ENCODE data around the gene DNAH10.

Gene DNAH10

DNA sequence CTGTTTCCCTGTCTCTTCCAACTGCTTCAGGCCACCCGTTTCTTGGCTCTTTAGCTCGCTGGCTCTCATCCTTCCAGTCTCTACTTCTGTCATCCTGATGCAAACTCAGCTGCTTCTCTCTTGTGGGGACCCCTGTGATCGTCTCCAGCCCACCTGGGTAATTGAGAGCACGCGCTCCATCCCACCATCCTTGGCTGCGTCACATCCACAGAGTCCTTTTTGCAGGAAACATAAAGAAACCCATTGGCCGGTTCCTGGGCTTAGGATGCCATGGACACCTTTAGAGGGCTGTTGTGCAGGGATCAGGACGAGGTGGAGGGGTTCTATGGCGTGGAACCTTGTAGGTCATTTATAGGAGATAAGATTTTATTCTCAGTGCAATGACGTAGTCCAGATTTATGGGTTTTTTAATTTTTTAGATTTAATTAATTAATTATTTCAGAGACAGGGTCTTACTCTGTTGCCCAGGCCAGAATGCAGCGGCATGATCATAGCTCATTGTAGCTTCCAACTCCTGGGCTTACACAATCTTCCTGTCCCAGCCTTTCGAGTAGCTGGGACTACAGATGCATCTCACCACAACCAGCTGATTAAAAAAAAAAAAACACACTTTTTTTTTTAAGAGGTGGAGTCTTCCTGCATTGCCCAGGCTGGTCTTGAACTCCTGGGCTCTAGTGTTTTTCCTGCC, 127.9 kb downstream of the DNAH10 start:
- DNase-seq: no peak

DNA sequence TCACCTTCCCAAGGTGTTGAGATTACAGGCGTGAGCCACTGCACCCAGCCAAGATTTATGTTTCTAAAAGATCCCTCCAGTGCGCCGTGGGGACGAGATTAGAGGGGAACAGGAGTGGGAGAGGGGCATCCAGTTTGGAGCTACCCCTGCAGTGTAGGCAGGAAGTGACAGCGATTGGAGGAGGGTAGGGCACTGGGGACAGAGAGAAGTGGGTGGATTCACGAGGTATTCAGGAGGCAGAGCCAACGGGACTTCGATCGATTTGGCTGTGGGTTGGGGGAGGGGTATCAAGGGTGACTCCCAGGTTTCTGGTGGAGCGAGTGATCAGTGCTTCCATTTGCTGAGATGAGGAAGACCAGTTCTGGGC, 128.4 kb downstream of the DNAH10 start:
- DNase-seq: no peak

DNA sequence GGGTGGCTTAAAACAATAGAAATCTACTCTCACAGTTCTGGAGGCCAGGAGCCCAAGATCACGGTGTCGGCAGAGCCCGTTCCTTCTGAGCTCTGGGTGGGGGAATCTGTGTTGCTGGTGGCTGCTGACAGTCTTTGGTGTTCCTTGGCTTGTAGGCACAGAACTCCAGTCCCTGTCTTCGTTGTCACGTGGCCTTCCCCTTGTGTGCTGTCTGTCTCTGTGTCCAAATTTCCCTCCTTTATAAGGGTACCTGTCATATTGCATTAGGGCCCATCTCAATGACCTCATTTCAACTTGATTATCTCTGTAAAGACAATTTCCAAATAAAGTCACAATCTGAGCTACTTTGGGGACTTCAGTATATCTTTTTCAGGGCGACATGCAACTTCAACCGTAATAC, 128.9 kb downstream of the DNAH10 start:
- DNase-seq: no peak

DNA sequence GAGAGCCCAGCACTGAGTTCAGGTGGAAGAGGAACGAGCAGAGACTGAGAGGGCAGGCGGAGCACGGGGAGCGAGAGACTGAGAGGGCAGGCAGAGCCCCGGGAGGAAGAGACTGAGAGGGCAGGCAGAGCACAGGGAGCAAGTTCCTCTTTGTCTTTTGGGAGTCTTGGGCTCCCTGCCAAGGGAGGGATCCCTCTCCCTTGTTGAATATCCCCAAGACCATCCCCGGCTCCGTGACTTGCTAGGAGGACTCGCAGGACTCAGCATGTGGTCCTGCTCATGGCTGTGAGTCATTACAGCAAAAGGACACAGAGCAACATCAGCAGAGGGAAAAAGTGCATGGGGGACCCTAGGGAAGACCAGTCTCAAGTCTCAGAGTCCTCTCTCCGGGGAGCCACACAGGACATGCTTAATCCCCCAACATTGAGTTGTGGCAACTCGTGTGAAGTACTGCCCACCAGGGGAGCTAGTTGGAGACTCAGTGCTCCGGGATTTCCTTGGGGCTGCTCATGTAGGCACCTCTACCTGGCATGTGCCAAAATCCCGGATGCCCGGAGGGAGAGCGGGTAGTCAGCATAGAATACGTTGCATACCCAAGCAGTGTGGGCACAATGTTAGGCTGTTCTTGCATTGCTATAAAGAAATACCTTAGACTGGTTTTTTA, 129.5 kb downstream of the DNAH10 start:
- DNase-seq: no peak

DNA sequence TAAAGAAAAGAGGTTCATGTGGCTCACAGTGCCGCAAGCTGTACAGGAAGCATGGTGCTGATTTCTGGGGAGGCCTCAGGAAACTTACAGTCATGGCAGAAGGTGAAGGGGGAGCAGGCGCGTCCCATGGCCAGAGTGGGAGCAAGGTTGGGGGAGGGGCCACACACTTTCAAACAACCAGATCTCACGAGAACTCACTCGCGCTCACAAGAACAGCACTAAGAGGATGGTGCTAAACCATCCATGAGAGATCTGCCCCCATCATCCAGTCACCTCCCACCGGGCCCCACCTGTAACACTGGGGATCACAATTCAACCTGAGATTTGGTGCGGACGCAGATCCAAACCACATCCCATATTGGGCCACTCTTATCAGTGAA, 130.1 kb downstream of the DNAH10 start:
- no peak for DNase-seq

DNA sequence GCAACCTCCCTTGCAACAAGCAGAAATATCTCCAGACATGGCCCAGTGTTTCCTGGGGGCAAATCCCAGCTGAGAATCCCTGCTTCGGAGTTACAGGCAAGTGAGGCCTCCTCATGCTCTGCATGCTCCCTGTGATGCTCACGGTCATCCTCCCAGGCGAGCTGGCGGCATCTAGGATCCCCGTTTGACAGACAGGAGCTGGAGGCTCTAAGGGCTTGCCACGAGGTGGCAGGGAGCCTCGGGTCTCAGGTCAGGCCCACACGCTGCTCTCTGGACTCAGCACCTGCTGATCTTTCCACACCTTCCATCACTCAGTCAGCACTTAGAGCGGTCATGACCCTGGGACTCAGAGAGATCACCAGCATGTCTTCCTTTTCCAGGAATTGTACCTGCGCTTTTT, 130.8 kb downstream of the DNAH10 start:
- no peak for DNase-seq

DNA sequence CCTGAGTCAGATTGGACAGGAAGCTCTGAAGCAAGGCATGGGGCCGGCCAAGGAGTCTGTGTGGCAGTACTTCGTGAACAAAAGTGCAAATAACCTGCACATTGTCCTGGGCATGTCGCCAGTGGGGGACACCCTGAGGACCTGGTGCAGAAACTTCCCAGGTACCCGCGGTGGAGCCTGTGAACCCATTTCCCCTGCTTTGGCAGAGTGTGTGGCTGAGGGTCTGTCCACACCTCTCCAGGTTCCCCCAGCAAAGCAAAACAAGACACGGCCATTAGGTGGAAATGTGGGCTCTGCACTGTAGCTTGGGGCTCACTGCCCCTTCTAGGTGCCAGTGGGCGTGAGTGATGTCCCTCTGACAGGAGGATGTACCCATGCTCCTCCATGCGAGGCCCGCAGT, 131.2 kb downstream of the DNAH10 start:
- DNase-seq: no peak

DNA sequence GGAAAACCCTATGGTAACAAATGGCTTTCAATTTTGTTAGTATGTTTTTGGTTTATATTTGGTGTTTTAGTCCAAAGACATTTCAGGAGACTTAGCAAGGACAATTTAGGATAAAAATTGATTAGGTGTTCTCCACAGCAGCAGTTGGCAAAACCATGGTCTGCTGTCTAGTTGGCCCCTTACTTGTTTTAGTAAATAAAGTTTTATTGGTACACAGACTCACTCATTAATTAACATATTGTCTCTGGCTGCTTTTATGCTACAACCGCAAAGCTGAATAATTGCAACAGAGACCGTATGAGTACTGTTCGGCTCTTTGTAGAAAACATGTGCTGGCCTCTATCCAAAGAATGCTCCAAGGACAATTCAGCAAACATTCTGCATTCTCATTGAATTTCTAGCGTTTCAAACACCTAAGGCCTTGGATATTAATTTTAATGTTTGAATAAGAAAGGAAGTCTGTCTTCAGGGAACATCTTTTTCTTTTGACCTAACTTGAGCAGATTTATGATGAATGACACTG, 132.8 kb downstream of the DNAH10 start:
- no peak for DNase-seq

DNA sequence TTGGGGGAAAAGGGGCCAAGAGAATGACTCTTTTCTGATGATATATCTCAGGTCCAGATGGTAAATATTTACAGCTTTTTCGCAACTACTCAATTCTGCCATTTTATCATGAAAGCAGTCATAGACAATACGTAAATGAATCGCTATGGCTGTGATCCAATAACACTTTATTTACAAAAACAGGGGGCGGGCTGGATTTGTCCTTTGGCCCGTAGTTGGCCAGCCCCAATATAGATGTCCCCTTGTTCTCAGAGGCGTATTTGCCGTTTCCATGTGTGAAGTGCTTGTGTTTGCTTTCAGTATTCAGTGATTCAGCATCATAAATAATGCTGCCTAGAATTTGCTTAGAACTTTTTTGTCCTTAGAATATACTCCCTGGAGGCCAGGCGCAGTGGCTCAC, 133.3 kb downstream of the DNAH10 start:
- DNase-seq: no peak

DNA sequence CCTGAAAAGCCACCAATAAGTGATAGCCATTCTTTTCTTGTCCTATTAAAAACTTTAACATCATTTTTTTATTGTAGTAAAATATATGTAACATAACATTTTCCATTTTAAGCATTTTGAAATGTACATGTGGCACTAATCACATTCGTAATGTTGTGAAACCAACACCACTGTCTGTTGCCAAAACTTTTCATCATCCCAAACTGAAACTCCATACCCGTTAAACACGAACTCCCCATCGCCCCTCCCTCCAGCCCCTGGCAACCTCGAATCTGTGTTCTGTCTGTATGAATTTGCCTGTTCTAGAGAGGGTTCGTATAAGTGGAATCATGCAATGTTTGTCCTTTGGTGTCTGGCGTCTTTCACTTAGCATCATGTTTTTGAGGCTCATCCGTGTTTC, 134.7 kb downstream of the DNAH10 start:
- peak; percentile 32 for DNase-seq

DNA sequence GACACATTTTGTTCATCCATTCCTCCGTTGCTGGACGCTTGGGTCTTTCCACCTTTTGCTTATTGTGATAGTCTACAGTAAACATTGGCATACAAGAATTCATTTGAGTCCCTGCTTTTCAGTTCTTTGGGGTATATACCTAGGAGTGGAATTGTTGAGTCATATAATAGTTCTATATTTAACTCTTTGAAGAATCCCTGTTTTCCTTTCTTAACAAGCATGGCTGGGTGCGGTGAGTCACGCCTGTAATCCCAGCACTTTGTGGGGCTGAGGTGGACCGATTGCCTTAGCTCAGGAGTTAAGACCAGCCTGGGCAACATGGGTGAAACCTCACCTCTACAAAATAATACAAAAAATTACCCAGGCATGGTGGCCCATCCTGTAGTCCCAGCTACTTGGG, 135.1 kb downstream of the DNAH10 start:
- DNase-seq: peak; percentile 79

DNA sequence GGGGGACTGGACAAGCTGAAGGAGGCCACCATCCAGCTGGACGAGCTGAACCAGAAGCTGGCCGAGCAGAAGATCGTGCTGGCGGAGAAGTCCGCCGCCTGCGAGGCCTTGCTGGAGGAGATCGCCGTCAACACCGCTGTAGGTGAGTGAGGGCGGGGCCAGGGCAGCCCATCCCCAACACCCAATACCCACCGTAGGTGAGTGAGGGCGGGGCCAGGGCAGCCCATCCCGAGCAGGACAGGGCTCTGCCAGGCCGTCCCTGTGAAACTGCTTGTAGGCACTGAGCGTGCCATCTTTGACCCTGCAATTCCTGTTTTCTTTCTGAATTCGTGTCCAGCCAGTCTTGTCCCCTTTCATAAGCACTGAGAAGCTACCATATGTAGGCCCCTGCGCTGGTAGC, 136.6 kb downstream of the DNAH10 start:
- no peak for DNase-seq

DNA sequence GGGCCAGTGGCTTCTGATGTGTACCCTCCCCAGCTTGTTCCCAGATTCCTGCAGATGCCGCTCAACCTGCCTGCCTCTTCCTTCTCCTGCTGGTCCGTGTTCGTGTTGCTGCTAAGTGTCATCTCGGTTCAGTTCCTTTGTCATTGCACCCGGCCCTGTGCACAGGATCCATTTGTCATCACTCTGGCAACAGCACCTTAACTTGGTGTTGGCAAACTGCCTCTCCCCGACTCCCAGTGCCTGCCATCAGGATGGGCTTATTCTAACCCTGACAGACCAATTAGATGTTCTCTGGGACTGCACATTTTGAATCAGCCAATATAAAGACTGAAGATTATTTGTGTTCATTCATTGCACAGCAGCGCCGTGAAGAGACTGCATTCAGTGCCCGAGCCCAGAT, 137.3 kb downstream of the DNAH10 start:
- DNase-seq: no peak

DNA sequence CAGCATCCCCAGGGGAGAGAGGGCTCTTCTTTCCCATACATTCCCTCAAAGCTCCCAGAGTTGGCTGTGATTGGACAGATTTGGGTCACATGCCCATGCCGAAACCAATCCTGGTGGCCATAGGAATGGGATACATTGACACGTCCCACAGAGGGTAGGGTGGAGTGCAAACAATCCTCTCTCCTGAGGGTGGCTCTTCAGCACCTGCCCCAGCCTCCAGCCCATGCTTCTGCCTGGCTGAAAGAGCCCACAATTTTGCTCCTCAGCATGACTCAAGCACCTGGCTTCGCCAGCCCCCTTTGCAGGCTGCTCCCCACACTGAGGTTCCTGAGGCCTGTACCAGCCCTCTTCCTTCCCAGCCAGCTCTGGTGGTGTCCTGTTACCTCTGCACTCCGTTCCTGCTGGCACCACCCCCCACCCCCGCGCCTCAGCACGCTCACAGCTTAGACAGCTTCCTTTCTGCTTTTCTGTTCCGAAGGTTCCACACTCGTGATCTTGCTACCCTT, 138.8 kb downstream of the DNAH10 start:
- no peak for DNase-seq

DNA sequence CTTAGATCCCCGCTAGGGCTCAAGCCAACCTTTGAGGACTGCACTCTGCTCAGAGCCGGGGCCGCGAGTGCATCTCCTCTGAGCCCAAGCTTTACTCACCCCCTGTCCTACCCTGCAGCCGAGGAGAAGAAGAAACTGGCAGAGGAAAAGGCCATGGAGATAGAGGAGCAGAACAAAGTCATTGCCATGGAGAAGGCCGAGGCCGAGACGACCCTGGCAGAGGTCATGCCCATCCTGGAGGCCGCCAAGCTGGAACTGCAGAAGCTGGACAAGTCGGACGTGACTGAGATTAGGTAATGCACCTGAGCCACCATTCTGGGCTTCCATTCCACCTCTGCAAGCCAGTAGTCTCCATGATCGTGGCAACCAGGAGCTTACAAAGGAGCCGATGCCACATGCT, 140.7 kb downstream of the DNAH10 start:
- no peak for DNase-seq

DNA sequence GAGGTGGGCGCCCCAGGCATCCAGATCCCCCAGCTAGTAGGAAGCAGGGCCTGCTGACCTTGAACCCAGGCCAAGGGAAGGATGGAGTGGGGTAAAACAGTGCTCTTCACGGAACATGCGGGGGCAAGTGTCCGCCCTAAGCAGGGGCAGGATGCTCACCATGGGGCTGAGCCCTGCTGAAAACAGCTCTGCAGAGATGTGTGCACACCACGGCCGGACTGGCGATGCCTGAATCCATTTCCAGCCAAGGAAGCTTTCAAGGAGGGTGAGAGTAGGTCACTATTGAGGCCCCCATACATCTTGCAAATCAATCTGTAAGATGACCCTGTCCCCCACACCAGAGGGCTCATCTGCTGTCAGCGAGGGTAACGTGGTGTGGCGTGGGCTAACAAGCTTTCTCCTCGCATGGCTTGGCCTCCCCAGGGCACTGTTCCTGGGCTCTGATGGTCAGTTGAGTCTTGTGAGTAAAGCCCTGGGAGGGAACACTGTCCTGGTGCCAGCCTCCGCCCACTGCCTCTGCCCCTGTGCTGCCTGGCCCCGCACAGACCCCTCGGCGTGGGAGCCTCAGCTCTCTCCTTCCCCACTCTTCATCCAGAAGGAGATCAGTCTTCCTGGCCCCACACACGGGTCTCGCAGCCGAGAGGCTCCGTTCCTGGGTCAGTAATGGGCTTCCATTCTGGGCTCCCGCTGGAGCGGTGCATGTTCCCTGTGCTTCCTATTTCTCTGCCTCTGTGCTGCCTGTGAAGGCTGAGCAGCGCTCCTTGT, 141.4 kb downstream of the DNAH10 start:
- no peak for DNase-seq

DNA sequence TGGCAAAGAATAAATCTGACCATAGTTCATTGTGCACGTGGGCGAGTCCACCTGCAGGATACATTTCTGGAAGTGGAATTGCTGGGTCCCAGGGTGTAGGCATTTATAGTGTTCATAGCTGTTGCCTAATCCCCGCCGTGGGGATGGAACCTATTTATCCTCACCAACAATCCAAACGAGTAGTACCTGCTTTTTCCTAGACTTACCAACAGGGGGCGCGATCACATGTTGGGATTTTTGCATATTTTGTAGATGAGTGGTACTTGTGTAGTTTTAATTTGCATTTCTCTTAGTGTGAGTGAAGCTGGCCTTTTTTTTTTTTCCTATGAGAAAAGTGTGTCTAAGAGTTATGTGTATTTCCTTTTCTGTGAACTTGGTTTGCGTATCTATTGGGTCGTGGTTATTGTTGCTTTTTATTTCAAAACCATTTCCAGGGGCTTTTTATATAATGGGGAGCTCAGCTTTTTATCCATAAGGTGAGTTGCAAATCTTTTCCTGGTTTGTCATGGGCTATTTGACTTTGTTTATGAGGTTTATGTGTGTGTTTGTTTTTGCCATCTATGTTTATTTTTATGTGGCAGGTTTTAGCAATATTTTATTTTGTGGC, 143.3 kb downstream of the DNAH10 start:
- peak; percentile 86 for DNase-seq

DNA sequence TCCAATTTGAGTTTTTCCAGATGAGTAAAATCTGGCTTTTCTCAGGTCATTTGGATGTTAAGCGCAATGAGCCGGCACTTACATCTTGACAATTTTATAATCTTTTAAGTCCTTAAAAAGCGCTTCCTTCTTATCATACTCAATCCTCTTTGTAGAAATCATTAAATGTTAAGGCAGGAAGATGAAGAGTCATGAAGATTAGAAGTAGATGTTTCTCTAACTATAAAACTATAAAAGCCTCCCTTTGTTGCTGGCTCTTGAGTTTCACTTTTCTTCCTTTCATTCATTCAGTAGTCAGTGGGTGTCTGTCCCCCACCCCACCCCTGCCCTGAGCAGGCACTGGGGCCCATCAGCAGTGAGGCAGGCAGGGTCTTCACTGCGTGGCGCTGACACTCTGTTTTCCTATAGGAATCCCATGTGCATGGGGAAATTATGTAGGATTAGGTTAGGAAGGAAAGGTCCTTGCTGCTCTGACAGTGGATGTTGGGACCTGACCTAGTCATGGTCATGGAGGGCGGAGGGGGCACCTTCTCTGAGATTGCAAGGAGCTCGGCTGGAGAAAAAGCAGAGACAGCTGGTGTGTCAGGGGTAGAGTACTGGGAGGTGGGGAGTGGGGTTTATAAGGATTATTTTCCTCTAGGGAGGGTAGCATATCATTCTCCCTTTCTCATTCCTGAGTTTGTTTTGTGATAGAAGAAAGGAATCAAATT, 144.8 kb downstream of the DNAH10 start:
- no peak for DNase-seq

DNA sequence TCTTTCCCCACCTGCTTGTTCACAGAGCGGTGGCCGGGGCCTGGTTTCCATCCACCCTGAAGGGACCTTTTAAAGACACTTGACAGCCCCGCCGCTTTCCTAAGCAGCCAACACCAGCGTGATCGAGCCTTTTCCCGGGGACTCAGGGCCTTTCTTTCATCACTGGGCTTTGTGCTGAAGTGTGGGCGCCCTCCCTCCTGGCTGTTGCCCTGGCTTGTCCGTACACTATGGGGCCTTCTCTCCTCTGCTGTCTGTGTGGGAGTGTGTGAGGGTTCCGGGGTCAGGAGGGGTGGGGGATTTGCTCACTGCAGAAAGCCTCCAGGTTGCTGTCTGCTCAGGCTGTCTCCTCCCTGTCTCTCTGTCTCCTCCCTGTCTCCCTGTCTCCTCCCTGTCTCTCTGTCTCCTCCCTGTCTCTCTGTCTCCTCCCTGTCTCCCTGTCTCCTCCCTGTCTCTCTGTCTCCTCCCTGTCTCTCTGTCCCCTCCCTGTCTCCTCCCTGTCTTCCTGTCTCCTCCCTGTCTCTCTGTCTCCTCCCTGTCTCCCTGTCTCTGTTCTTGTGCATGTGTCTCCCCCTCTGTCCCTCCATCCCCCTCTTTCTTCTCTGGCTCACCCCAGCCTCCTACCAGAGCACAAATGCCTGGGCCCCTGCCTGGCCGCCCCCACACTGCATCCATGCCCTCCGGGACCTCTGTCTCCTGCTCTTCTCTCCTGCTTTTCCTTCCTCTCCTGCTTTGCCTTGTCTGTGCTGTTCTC, 145.8 kb downstream of the DNAH10 start:
- peak; percentile 37 for DNase-seq

DNA sequence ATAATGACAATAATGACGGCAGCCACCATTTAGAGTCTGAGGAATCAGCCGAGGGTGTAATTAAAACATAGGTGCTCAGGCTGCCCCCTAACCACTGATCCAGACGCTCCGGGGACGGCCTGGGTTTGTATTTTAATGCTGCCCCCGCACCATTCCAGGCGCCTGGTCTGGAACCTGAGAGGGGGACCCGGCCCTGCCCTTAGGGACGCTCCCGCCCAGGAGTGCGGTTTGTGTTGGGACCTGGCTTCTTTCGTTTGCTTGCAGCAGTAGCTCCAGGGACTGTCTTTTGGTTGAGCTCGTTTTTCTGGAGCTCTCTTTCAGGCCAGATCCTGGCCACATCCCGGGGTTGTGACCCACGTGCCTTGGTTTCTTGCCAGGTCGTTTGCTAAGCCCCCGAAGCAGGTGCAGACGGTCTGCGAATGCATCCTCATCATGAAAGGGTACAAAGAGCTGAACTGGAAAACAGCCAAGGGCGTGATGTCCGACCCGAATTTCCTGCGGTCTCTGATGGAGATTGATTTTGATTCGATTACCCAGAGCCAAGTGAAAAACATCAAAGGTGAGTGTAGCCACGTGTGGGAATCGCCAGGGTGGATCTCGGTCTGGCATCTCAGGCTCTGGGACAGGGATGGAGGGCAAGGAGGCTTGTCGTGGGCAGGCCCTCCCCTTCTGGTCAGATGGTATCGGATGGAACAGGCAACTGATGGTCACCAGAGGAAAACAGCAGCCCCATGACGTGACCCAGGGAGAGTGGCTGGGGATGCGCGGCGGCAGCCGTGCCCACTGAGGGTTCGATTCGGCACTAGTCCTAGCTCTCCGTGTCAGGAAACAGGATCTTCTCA, 147.0 kb downstream of the DNAH10 start:
- no peak for DNase-seq

DNA sequence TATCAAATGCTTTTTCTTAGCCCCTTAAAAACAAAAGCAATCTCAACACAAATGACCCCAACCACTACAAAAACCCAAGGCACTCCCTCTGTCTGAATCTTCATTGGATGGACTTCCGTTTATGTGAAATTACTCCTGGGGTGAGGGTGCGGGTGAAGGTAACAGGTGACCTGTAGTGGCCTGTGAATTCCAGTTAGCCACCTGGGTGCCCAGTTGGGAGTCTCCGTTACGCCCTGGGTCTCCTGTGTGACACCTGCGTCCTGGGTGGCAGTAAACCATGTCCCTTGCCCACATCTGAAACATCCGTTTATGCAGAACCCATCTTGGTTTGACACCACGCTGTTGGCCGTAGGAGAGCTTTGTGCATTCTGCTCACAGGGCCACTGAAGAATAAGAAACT, 148.0 kb downstream of the DNAH10 start:
- no peak for DNase-seq
